DND-41 (cell line): ENCODE results near the gene RGS17.

ENCODE experiments used
- ATAC-seq: fragments of 200-7000 bp; cut with Tn5 transposase; 3 replicates; pipeline ENCODE4 v1.9.1; 2021; ENCODE audit warnings: low read depth; ENCODE audit not compliant: insufficient read depth
- DNase-seq: peaks from one replicate; pipeline ENCODE4 v3.0.0-alpha.2; 2020
- H2AFZ ChIP-seq: 2 replicates; pipeline ENCODE4 v1.6.0; 2012; ENCODE audit warnings: low read depth, low read length
- H3K27ac ChIP-seq: 2 replicates; pipeline ENCODE4 v1.5.1; 2012; ENCODE audit warnings: low read length, inconsistent platforms
- H3K27me3 ChIP-seq: fragments of 200-600 bp; sonication (generic); 2 replicates; pipeline ENCODE4 v1.6.0; 2012; ENCODE audit warnings: low read length, mild to moderate bottlenecking, inconsistent platforms; ENCODE audit not compliant: insufficient read depth, poor library complexity
- H3K36me3 ChIP-seq: 2 replicates; pipeline ENCODE4 v1.5.1; 2012; ENCODE audit warnings: low read length, inconsistent platforms; ENCODE audit not compliant: insufficient read depth
- H3K4me1 ChIP-seq: 2 replicates; pipeline ENCODE4 v1.5.1; 2012; ENCODE audit warnings: mild to moderate bottlenecking, low read length; ENCODE audit not compliant: insufficient read depth
- H3K4me2 ChIP-seq: 2 replicates; pipeline ENCODE4 v1.6.0; 2012; ENCODE audit warnings: mild to moderate bottlenecking, moderate library complexity, low read length, inconsistent platforms; ENCODE audit not compliant: insufficient read depth
- H3K4me3 ChIP-seq, 2 experiments: fragments of 200-600 bp in 1 of 2; shearing (Covaris generic) in 1 of 2; 2 replicates each; pipeline ENCODE4 v1.5.1; 2012 to 2016; ENCODE audit warnings: inconsistent platforms in 2 of 2, low read length in 2 of 2, mild to moderate bottlenecking in 2 of 2, low read depth in 1 of 2, moderate library complexity in 1 of 2
- H3K79me2 ChIP-seq: 2 replicates; pipeline ENCODE4 v1.6.0; 2012; ENCODE audit warnings: low read length, inconsistent platforms; ENCODE audit not compliant: insufficient read depth
- H3K9ac ChIP-seq: 2 replicates; pipeline ENCODE4 v1.6.0; 2012; ENCODE audit warnings: low read depth, mild to moderate bottlenecking, inconsistent platforms, low read length, moderate library complexity
- H3K9me3 ChIP-seq: 2 replicates; pipeline ENCODE4 v1.5.1; 2012; ENCODE audit warnings: low read length, moderate library complexity, mild to moderate bottlenecking, inconsistent platforms; ENCODE audit not compliant: insufficient read depth, severe bottlenecking
- H4K20me1 ChIP-seq: 2 replicates; pipeline ENCODE4 v1.6.0; 2012; ENCODE audit warnings: low read length; ENCODE audit not compliant: insufficient read depth
- CTCF ChIP-seq: IDR thresholded peaks from 2 replicates; pipeline ENCODE4 v1.5.1; 2012; ENCODE audit warnings: borderline replicate concordance, low read length, moderate library complexity, mild to moderate bottlenecking; ENCODE audit not compliant: poor library complexity, severe bottlenecking; ENCODE audit errors: extremely low read depth
- EZH2 ChIP-seq: IDR thresholded peaks from 3 replicates; pipeline ENCODE4 v1.6.1; 2012; ENCODE audit warnings: borderline replicate concordance, low read depth, mild to moderate bottlenecking, moderate library complexity, low read length, inconsistent platforms; ENCODE audit not compliant: severe bottlenecking

Gene RGS17

GRCh38 chr6:153150371-153150751, 19.3 kb upstream of the RGS17 start:
- Histone ChIP-seq H3K79me2 (no peaks in the 10 kb centered on the region), H4K20me1 (no peaks in the 10 kb centered on the region), H3K4me3 (no peak overlapping the region), H3K27me3 (no peaks in the 10 kb centered on the region), H2AFZ (no peak overlapping the region), H3K36me3 (no peaks in the 10 kb centered on the region), H3K9me3 (no peaks in the 10 kb centered on the region), H3K9ac (no peak overlapping the region), H3K4me1 (no peaks in the 10 kb centered on the region), H3K27ac (no peak overlapping the region), H3K4me2 (no peak overlapping the region)
- DNase-seq (no peak), ATAC-seq (no peak)
- TF ChIP-seq CTCF: no peak
- no peak for TF ChIP-seq EZH2

- Histone ChIP-seq H3K9me3 (no peaks in the 10 kb centered on the region), H3K4me3 (no peak overlapping the region), H3K9ac (no peak overlapping the region), H2AFZ (no peak overlapping the region), H3K27ac (no peak overlapping the region), H3K4me2 (no peak overlapping the region), H4K20me1 (no peaks in the 10 kb centered on the region), H3K27me3 (no peaks in the 10 kb centered on the region), H3K36me3 (no peaks in the 10 kb centered on the region), H3K79me2 (no peaks in the 10 kb centered on the region), H3K4me1 (no peaks in the 10 kb centered on the region)
- DNase-seq (no peak), ATAC-seq (no peak)
- TF ChIP-seq CTCF (no peak), EZH2 (no peak)
These were observed 18.8 kb upstream of the RGS17 start for GRCh38 chr6:153149891-153150290.

GRCh38 chr6:153146413-153146812, 15.3 kb upstream of the RGS17 start:
- Histone ChIP-seq H3K36me3 (no peaks in the 10 kb centered on the region), H3K27ac (no peak overlapping the region), H3K9ac (no peak overlapping the region), H3K9me3 (no peaks in the 10 kb centered on the region), H3K4me3 (no peak overlapping the region), H3K4me1 (no peaks in the 10 kb centered on the region), H3K4me2 (no peak overlapping the region), H2AFZ (no peak overlapping the region), H4K20me1 (no peaks in the 10 kb centered on the region), H3K27me3 (no peaks in the 10 kb centered on the region), H3K79me2 (no peaks in the 10 kb centered on the region)
- ATAC-seq: no peak
- no peak for TF ChIP-seq CTCF
- no peak for TF ChIP-seq EZH2
- DNase-seq: no peak

GRCh38 chr6:153145591-153145990, 14.5 kb upstream of the RGS17 start:
- DNase-seq: no peak
- no peak overlapping the region for H3K4me3 ChIP-seq

More at GRCh38 chr6:153145591-153145990, 14.5 kb upstream of the RGS17 start:
- Histone ChIP-seq H3K9ac (no peak overlapping the region), H3K79me2 (no peaks in the 10 kb centered on the region), H3K4me1 (no peaks in the 10 kb centered on the region), H2AFZ (no peak overlapping the region), H3K27ac (no peak overlapping the region), H3K27me3 (no peaks in the 10 kb centered on the region), H3K4me2 (no peak overlapping the region), H3K9me3 (no peaks in the 10 kb centered on the region), H4K20me1 (no peaks in the 10 kb centered on the region), H3K36me3 (no peaks in the 10 kb centered on the region)
- TF ChIP-seq EZH2: no peak
- TF ChIP-seq CTCF: no peak
- no peak for ATAC-seq
